B cell (primary cell): Measurements from ENCODE around the gene IGF2BP1.

ENCODE experiments used
- CTCF ChIP-seq: fragments of 200-600 bp; IDR thresholded peaks from one replicate; pipeline ENCODE4 v1.8.0; 2022; ENCODE audit warnings: antibody characterized with exemption, mild to moderate bottlenecking
- EZH2 ChIP-seq: IDR thresholded peaks from 2 replicates; pipeline ENCODE4 v1.6.1; 2012; ENCODE audit warnings: borderline replicate concordance, low read depth, mild to moderate bottlenecking, moderate library complexity, low read length; ENCODE audit not compliant: insufficient read depth, poor library complexity, severe bottlenecking

- TF ChIP-seq CTCF (no peak), EZH2 (no peak)
Observed at GRCh38 chr17:49045376-49045775, 48.2 kb downstream of the IGF2BP1 start.
